Epithelial cell of esophagus (primary cell): ENCODE results near the gene C5orf46.

Source experiments
- DNase-seq: peaks from one replicate; pipeline ENCODE4 v3.0.0; 2010; ENCODE audit warnings: low read depth
- H3K4me3 ChIP-seq: 2 replicates; pipeline ENCODE4 v1.5.1; 2011; ENCODE audit warnings: mild to moderate bottlenecking, low read length, control low read depth
- TF ChIP-seq, protein P1 (sequence below): IDR thresholded peaks from 2 replicates; pipeline ENCODE4 v1.5.1; 2011; ENCODE audit warnings: low read depth, mild to moderate bottlenecking, low read length, control low read depth, inconsistent platforms; ENCODE audit not compliant: insufficient read depth; ENCODE audit errors: missing control alignments

C5orf46 gene

DNA sequence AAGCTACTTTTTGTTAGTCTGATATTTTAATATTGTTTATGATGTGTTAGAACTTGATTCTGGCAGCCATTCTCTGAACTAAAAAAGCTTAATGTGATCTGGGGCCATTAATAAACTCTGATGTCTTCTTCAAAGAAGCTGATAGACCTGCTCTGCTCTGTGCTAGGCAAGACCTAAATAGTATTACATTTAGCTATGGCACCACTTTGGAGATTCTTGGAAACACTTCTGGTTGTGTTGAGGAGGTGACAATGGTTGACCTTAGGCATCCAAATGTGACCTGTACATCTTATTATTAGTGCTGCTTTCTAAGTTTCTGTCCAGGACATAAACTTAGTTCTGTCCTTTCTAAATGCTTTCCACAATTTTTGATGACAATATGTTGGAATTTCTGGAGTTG, 49.5 kb downstream of the C5orf46 start:
- DNase-seq = no peak
- H3K4me3 ChIP-seq = no peak overlapping the region
- TF ChIP-seq, protein P1, sequence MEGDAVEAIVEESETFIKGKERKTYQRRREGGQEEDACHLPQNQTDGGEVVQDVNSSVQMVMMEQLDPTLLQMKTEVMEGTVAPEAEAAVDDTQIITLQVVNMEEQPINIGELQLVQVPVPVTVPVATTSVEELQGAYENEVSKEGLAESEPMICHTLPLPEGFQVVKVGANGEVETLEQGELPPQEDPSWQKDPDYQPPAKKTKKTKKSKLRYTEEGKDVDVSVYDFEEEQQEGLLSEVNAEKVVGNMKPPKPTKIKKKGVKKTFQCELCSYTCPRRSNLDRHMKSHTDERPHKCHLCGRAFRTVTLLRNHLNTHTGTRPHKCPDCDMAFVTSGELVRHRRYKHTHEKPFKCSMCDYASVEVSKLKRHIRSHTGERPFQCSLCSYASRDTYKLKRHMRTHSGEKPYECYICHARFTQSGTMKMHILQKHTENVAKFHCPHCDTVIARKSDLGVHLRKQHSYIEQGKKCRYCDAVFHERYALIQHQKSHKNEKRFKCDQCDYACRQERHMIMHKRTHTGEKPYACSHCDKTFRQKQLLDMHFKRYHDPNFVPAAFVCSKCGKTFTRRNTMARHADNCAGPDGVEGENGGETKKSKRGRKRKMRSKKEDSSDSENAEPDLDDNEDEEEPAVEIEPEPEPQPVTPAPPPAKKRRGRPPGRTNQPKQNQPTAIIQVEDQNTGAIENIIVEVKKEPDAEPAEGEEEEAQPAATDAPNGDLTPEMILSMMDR = no peak

DNA sequence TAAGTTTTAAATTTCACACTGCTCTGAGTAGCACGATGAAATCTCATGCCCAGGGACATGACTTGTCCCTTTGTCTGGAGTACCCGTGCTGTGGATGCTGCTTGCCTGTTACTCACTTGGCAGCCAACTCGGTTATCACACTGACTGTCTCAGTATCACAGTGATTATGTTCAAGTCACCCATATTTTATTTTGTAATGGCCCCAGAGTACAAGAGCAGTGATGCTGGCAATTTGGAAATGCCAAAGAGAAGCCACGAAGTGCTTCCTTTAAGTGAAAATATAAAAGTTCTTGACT, 50.6 kb downstream of the C5orf46 start:
- H3K4me3 ChIP-seq = no peak overlapping the region
- peak; percentile 27 for DNase-seq
- TF ChIP-seq, protein P1 = no peak

DNA sequence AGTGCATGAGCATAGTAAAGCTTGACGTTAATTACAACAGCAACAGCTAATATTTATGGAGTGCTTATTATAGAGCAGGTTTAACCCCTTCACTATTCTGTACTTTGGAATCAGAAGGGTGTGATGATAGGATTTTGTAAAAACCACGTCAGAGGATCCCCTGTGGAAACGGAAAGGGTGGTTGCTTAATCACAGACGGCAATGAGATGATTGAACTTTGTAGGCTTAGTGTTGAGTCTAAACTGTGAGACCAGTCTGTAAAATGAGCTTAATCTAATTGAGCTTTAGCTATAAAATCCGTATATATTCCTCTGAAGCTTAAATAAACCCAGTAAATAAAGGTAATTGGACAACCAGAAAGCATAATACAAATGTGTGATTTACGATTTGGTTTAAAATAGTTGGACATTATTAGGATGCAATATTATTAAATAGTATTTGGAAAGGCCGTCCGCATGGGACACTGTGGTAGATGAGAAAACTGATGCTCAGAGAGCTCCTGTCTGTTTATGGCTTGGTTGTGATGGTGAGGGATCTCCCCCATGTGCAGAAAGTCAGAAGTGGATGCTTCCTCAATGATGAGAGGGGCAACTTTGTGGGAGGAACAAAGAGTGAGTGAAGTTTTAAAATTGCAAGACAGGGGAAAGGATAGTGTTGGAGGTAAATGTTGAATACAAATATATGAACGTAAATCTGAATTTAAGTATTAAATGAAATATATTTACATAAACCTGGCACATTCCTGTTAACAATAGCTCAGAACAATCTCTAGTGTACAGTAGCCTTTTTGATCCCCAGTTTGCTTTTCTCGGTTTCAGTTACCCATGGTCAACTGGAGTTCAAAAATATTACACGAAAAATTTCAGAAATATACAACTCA, 51.2 kb downstream of the C5orf46 start:
- TF ChIP-seq, protein P1 = no peak
- DNase-seq = no peak

DNA sequence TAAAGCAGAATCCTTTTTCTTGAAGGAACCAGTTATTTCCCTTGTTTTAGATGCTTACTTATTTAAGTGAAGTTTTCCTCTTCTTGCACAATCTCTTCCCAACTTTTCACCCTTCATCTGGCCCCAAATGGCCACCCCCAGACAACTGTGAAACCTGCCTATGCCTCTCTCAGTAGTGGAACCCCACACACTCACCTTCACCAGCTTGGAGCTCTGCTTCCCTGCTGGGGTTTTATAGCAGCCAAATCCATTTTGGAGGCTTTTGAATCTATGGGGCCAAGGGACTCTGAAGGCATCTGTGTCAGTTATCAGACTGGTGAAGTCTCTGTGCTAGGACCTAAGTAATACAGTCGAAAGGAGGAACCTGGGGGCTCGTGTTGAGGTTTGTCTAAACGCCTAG, 52.0 kb downstream of the C5orf46 start:
- TF ChIP-seq, protein P1 = no peak
- no peak overlapping the region for H3K4me3 ChIP-seq
- no peak for DNase-seq

More for the DNA sequence above, 51.2 kb downstream of the C5orf46 start:
- no peak overlapping the region for H3K4me3 ChIP-seq

DNA sequence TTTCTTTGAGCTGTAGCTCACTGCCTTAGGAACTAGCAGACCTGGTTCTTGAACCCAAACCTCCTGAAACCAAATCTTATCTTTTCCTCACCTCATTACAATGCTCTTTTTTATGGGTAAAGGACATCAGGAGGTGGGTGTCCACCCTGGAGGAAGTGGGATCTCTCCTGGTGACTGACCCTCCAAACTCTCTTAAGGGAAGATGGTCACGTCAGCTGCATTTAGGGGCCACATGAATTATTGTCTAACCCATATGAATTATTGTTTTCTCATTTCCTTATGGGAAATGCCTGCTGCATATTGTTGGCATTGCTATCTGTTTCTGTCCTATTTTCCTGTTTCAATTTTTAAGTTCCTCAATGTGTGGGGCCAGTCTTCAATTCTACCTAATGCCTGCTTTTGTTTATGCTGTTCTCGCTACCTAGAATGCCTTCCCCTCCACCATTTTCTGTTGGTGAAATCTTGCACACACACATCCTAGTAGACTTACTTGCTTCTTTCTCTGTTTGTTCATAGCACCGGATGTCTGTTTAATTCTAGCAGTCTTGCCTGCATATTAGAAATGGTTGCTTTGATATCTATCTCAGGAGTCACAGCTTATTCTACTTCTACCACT, 52.9 kb downstream of the C5orf46 start:
- H3K4me3 ChIP-seq = no peak overlapping the region
- no peak for DNase-seq
- TF ChIP-seq, protein P1 = no peak

DNA sequence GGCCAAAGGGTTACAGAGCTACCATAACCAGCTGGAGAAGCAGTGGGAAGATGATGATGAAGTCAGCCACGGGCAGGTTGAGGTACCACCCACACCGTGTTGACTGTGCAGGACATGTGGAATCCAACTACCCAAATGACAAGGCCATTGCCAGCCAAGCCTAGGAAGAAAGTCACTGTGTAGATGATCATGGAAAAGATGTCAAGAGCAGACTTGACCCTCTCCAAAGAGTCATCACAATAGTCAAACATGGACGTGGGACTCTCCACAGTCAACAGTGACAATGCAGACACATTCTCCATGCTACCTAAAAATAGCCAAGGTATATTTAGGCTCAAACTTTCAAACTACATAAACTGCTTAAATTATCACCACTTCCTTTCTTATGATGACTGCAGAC, 54.0 kb downstream of the C5orf46 start:
- H3K4me3 ChIP-seq = no peak overlapping the region
- TF ChIP-seq, protein P1 = no peak
- no peak for DNase-seq
